Ishikawa (cell line): ENCODE data around the gene KTN1.

Experiments used
- CEBPB ChIP-seq: IDR thresholded peaks from 2 replicates; pipeline ENCODE4 v1.6.1; 2012
- CREB1 ChIP-seq: IDR thresholded peaks from 2 replicates; pipeline ENCODE4 v1.6.1; 2012; ENCODE audit warnings: low read depth
- EP300 ChIP-seq: IDR thresholded peaks from 2 replicates; pipeline ENCODE4 v1.6.1; 2012; ENCODE audit warnings: borderline replicate concordance
- NFIC ChIP-seq: IDR thresholded peaks from 2 replicates; pipeline ENCODE4 v1.6.1; 2012
- RAD21 ChIP-seq: IDR thresholded peaks from 2 replicates; pipeline ENCODE4 v1.6.1; 2012; ENCODE audit warnings: low read depth
- TAF1 ChIP-seq: IDR thresholded peaks from 2 replicates; pipeline ENCODE4 v1.6.1; 2012; ENCODE audit warnings: low read depth, mild to moderate bottlenecking
- TEAD4 ChIP-seq: IDR thresholded peaks from 2 replicates; pipeline ENCODE4 v1.6.1; 2012
- YY1 ChIP-seq: IDR thresholded peaks from 2 replicates; pipeline ENCODE4 v1.6.1; 2012; ENCODE audit warnings: low read depth
- TF ChIP-seq, protein P1 (sequence below): IDR thresholded peaks from 2 replicates; pipeline ENCODE4 v1.6.1; 2012; ENCODE audit warnings: low read depth, mild to moderate bottlenecking
- TF ChIP-seq, protein P2 (sequence below): IDR thresholded peaks from 2 replicates; pipeline ENCODE4 v1.6.1; 2012

DNA sequence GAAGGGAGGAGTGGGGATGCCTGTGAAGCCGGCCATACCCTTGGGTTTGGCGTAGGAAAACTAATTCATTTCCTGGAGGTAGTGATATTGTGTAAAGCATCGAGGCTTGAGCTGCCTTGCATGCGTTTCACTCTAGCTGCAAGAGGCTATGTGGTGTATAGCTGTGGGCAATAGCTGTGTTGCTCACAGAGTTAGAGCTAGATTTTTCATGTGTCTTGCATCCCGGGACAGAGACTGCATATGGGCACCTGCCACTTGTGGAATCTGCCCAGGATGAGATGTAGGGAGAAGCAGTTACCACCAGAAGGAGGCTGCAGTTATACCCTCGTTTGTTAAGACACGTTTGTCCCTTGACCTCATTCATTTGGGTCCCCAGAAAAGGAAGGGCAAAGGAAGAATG, 106.7 kb downstream of the KTN1 start:
- TF ChIP-seq TEAD4 (no peak), RAD21 (no peak), CEBPB (no peak), YY1 (no peak), EP300 (no peak), NFIC (no peak), CREB1 (no peak), TAF1 (no peak)
- TF ChIP-seq, protein P1, sequence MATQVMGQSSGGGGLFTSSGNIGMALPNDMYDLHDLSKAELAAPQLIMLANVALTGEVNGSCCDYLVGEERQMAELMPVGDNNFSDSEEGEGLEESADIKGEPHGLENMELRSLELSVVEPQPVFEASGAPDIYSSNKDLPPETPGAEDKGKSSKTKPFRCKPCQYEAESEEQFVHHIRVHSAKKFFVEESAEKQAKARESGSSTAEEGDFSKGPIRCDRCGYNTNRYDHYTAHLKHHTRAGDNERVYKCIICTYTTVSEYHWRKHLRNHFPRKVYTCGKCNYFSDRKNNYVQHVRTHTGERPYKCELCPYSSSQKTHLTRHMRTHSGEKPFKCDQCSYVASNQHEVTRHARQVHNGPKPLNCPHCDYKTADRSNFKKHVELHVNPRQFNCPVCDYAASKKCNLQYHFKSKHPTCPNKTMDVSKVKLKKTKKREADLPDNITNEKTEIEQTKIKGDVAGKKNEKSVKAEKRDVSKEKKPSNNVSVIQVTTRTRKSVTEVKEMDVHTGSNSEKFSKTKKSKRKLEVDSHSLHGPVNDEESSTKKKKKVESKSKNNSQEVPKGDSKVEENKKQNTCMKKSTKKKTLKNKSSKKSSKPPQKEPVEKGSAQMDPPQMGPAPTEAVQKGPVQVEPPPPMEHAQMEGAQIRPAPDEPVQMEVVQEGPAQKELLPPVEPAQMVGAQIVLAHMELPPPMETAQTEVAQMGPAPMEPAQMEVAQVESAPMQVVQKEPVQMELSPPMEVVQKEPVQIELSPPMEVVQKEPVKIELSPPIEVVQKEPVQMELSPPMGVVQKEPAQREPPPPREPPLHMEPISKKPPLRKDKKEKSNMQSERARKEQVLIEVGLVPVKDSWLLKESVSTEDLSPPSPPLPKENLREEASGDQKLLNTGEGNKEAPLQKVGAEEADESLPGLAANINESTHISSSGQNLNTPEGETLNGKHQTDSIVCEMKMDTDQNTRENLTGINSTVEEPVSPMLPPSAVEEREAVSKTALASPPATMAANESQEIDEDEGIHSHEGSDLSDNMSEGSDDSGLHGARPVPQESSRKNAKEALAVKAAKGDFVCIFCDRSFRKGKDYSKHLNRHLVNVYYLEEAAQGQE: no peak
- TF ChIP-seq, protein P2, sequence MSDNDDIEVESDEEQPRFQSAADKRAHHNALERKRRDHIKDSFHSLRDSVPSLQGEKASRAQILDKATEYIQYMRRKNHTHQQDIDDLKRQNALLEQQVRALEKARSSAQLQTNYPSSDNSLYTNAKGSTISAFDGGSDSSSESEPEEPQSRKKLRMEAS: no peak
